ENCODE data around the gene ATAD3B. TPM values are rescaled to one million over a fixed set of nuclear protein-coding genes. Genes with fewer than 3 reads are reported as not detected.
"Not testable (repeated sequence)": the region's sequence is repeated elsewhere in the genome, so short reads cannot be mapped to it uniquely, and the experiment has no call there.

Gene ATAD3B
- total and polyA plus RNA-seq, 10 of the 15 experiments (the other 5 are each of a cell fraction or from before 2014, with no cell fraction given), result 0.03 to 38.8 (median 23.8) TPM

DNA sequence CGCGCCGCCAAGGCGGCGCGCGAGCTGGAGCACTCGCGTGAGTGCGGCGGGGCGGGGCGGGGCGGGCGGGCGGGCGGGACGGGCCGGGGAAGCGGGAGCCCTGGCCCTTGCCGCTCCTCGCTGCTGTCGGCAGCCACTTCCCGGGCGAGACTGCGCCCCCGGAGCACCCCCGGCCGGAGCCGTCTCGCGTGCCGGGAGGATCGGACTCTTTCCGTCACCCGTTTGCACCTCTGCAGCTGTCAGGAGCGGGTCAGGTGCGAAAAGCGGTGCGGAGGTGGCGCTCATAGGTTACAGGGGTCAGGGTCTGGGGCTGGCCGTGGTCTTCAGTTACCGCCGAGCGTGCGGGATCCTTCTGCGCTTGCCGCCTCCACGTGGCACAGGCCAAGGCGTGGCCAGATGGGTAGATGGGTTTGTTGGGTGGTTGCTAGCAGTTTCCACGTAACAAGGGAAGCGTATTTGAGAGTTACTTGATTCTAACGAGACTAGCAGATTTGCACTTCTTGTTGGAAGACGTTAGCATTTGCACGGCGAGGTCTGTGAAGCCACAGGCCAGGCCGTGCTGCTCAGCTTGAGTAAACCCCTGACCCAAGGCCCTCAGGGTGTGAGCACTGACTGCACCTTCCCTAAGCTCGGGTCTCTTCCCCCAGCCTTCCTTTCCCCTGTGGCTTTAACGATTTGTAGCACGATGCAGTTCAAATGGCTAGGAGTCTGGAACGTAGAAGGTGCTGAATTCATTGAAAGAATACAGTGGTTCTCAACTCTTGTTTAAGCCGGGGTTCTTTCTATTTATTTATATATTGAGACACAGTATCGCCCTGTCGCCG is 700 bp downstream of the ATAD3B start:
- intact Hi-C loops (cut with micrococcal nuclease; ENCODE audit: unreplicated experiment); H3K27me3 ChIP-seq (replicated peaks in 1 of 2; ENCODE audit: control insufficient read depth in 2 of 2, insufficient read depth in 2 of 2, low read length in 1 of 2); H3K4me1 ChIP-seq (ENCODE audit: control insufficient read depth, insufficient read depth, low read length); H3K9me3 ChIP-seq (replicated peaks; ENCODE audit: control insufficient read depth, insufficient read depth, low read length); RAD21 ChIA-PET (ENCODE audit: unreplicated experiment); POLR2A ChIA-PET; H2AFZ ChIP-seq (ENCODE audit: control insufficient read depth, low read depth, low read length); DNase-seq (ENCODE audit: low read depth, low spot score); H4K20me1 ChIP-seq (ENCODE audit: control insufficient read depth, insufficient read depth); H3K36me3 ChIP-seq (ENCODE audit: control insufficient read depth in 2 of 2, insufficient read depth in 2 of 2, low read length in 1 of 2); CTCF ChIA-PET; SMC1A ChIA-PET (ENCODE audit: uncharacterized antibody, unreplicated experiment); H3K27ac ChIP-seq (ENCODE audit: control insufficient read depth, insufficient read depth); in situ Hi-C loops (cut with MboI): not testable (repeated sequence)
- BruUV-seq (replicated peaks), result TSS peak; percentile 62
- Histone ChIP-seq H3K4me2 (ENCODE audit: control insufficient read depth, insufficient read depth) (peak overlapping the region; percentile 40), H3K9ac (ENCODE audit: control insufficient read depth, insufficient read depth, low read length) (peak overlapping the region; percentile 49; the same call in 1 of the 2 replicates), H3K79me2 (ENCODE audit: control insufficient read depth, insufficient read depth, low read length) (peaks cover 30% of the 10 kb centered on the region), H3K4me3 (peak overlapping the region; percentile 83)
- WGBS (ENCODE audit: insufficient coverage, insufficient replicate concordance, low lambda C conversion rate, missing lambda C conversion rate), result under 1% methylated on average over 43 of the region's 65 CpGs
- FAIRE-seq (peak; percentile 92), ATAC-seq (peak; percentile 50)

DNA sequence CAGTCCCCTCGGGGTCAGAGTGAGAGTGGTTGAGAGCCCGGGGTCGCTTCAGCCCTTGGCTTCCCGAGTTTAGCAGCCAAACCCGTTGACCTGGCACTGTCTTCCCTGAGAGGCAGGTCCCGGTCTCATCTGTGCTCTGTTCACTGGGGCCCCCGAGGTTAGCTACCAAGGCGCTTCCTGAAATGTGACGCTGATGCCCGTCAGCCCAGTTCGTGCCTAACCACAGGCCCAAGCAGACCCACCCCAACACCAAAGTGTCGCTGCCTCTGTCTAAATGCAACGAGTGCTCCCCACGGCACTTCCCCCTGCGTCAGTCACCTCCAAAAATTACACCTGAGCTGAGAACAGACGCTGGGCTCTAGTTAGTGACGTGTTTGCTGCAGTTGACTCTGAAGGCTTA is 4.4 kb downstream of the ATAD3B start:
- H3K4me3 ChIP-seq; H3K27me3 ChIP-seq (replicated peaks in 1 of 2; ENCODE audit: control insufficient read depth in 2 of 2, insufficient read depth in 2 of 2, low read length in 1 of 2); H3K9me3 ChIP-seq (replicated peaks; ENCODE audit: control insufficient read depth, insufficient read depth, low read length); DNase-seq (ENCODE audit: low read depth, low spot score); H3K27ac ChIP-seq (ENCODE audit: control insufficient read depth, insufficient read depth); H4K20me1 ChIP-seq (ENCODE audit: control insufficient read depth, insufficient read depth); SMC1A ChIA-PET (ENCODE audit: uncharacterized antibody, unreplicated experiment); BruUV-seq (replicated peaks); RAD21 ChIA-PET (ENCODE audit: unreplicated experiment); intact Hi-C loops (cut with micrococcal nuclease; ENCODE audit: unreplicated experiment); H3K9ac ChIP-seq (ENCODE audit: control insufficient read depth, insufficient read depth, low read length); CTCF ChIA-PET; POLR2A ChIA-PET; H3K4me1 ChIP-seq (ENCODE audit: control insufficient read depth, insufficient read depth, low read length); ATAC-seq; H3K4me2 ChIP-seq (ENCODE audit: control insufficient read depth, insufficient read depth); H2AFZ ChIP-seq (ENCODE audit: control insufficient read depth, low read depth, low read length); in situ Hi-C loops (cut with MboI); FAIRE-seq: not testable (repeated sequence)
- peaks cover 28% of the 10 kb centered on the region for H3K79me2 ChIP-seq (ENCODE audit: control insufficient read depth, insufficient read depth, low read length)
- H3K36me3 ChIP-seq (ENCODE audit: control insufficient read depth in 2 of 2, insufficient read depth in 2 of 2, low read length in 1 of 2), result peaks cover 7 to 21% of the 10 kb centered on the region in 2 experiments; a peak in 3 of 4 replicates
- WGBS (ENCODE audit: insufficient coverage, insufficient replicate concordance, low lambda C conversion rate, missing lambda C conversion rate), result 68% methylated on average over 14 of the region's 17 CpGs
